Measurements from ENCODE around the gene IFITM5.
"Not testable (repeated sequence)": the region's sequence is repeated elsewhere in the genome, so short reads cannot be mapped to it uniquely, and the experiment has no call there.

- TF ChIP-seq CTCF (IDR thresholded peaks at IDR 0.05; ENCODE audit: control extremely low read depth in 1 of 3, insufficient read depth in 1 of 3, low read depth in 1 of 3, low read length in 3 of 3); RBBP5 (IDR thresholded peaks at IDR 0.05; ENCODE audit: borderline replicate concordance, low read depth, low read length): not testable (repeated sequence)
Measured at GRCh38 chr11:333616-334263, 34.4 kb upstream of the IFITM5 start.
